Measurements from ENCODE around the gene AADAT.

Gene AADAT

GRCh38 chr4:170025523-170026252 lies 64.1 kb downstream of the AADAT start:
- H3K27me3 ChIP-seq: peaks cover 14% of the 10 kb centered on the region
- TF ChIP-seq CTCF (IDR thresholded peaks at IDR 0.05; ENCODE audit: low read depth, low read length): no peak

GRCh38 chr4:170022211-170022610 lies 67.5 kb downstream of the AADAT start:
- TF ChIP-seq CTCF (IDR thresholded peaks at IDR 0.05; ENCODE audit: low read depth, low read length): no peak
- DNase-seq: no peak
- Histone ChIP-seq H3K4me3 (ENCODE audit: low read depth, low read length) (no peak overlapping the region), H3K9me3 (no peaks in the 10 kb centered on the region), H3K4me1 (no peaks in the 10 kb centered on the region), H3K27me3 (peaks cover 6% of the 10 kb centered on the region), H3K36me3 (no peaks in the 10 kb centered on the region)

More at GRCh38 chr4:170025523-170026252, 64.1 kb downstream of the AADAT start:
- peak overlapping the region; percentile 49 for H3K4me3 ChIP-seq (ENCODE audit: low read depth, low read length)
- H3K4me1 ChIP-seq: no peaks in the 10 kb centered on the region
- H3K36me3 ChIP-seq: no peaks in the 10 kb centered on the region
- no peak for DNase-seq
- 0 out of 2 replicates have a peak, but pooled peaks cover 4% of the 10 kb centered on the region for H3K9me3 ChIP-seq

- Histone ChIP-seq H3K27me3 (no peaks in the 10 kb centered on the region), H3K9me3 (no peaks in the 10 kb centered on the region), H3K4me1 (no peaks in the 10 kb centered on the region), H3K36me3 (no peaks in the 10 kb centered on the region), H3K4me3 (ENCODE audit: low read depth, low read length) (no peak overlapping the region)
- TF ChIP-seq CTCF (IDR thresholded peaks at IDR 0.05; ENCODE audit: low read depth, low read length): no peak
- DNase-seq: no peak
Observed at GRCh38 chr4:170017252-170017651, 72.5 kb downstream of the AADAT start.

- Histone ChIP-seq H3K36me3 (no peaks in the 10 kb centered on the region), H3K4me1 (no peaks in the 10 kb centered on the region), H3K27me3 (no peaks in the 10 kb centered on the region), H3K9me3 (no peaks in the 10 kb centered on the region), H3K4me3 (ENCODE audit: low read depth, low read length) (no peak overlapping the region)
- TF ChIP-seq CTCF (IDR thresholded peaks at IDR 0.05; ENCODE audit: low read depth, low read length): no peak
- no peak for DNase-seq
Observed at GRCh38 chr4:170015285-170015684, 74.5 kb downstream of the AADAT start.

DNA sequence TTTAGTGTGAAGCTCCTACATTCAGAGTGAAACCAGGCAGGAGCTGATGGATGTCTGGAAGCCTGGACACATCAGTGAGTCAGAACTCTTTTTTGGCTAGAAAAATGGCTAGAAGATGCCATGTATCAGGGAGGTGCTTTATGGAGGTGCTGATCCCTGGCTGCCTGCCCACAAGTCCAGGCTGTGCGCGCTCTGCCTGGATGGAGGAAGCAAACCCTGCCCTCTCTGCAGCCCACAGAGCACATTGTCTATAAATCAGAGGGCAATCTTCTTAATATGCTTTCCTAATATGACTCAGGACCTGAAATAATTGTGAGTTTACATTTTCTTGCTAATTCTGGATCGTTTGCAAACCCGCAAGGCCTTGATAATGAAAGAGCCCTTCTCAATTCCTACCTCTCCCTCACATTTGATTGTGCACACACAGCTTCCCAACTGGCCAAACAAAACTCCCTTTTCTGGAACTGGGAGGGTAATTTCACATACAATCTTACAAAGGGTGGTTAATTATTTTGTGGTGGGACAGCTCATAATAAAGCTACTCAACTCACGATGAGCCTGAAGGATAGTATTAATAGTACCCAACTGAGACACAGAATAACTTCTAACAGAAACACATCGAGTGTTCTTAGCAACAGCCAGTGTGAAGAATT lies 75.3 kb downstream of the AADAT start:
- Histone ChIP-seq H3K36me3 (no peaks in the 10 kb centered on the region), H3K4me1 (no peaks in the 10 kb centered on the region), H3K27me3 (no peaks in the 10 kb centered on the region), H3K9me3 (no peaks in the 10 kb centered on the region), H3K4me3 (ENCODE audit: low read depth, low read length) (no peak overlapping the region)
- TF ChIP-seq CTCF (IDR thresholded peaks at IDR 0.05; ENCODE audit: low read depth, low read length): no peak
- peak; percentile 28 for DNase-seq

DNA sequence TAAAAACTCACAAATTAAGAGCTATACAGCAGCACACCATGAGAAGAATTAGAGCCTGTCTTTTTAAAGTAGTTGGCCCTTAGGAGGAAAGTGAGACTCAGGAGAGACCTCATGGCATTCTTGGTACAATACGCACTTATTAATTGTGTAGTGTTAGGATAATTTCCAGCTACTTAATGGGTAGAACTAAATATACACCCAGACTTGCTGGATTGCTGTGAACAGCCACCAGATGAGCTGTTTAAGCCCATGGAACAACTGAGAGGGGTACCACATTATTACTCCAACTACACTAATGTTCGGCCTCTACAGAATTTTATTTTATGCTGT lies 77.2 kb downstream of the AADAT start:
- DNase-seq: no peak
- Histone ChIP-seq H3K4me3 (ENCODE audit: low read depth, low read length) (no peak overlapping the region), H3K9me3 (no peaks in the 10 kb centered on the region), H3K27me3 (no peaks in the 10 kb centered on the region), H3K4me1 (no peaks in the 10 kb centered on the region), H3K36me3 (no peaks in the 10 kb centered on the region)
- TF ChIP-seq CTCF (IDR thresholded peaks at IDR 0.05; ENCODE audit: low read depth, low read length): no peak

Data from BE2C (cell line).